Measurements from ENCODE around the gene ITPA.

Gene ITPA

DNA sequence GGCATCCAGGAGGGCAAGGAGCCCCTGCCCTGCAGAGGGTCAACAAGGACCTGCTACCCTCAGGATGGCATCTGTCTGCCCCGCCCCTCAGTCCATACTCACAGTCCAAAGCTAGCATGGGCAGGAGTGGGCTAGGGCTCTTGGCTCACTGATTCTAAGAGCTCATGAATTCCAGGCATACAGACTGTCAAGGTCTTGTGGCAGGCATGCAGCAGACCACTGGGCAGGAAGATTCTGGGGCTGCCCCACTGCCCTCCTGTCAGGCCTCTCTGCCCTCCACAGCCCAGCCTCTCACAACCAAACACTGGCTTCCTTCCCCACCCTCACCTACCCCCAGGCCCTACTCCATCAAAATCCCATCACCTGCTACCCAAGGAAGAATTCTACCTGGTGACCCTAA is 35.3 kb downstream of the ITPA start:
- Histone ChIP-seq H3K4me3 (ENCODE audit: low read depth in 1 of 2, low read length in 2 of 2) (no peak overlapping the region), H3K27me3 (ENCODE audit: low read depth, low read length) (peaks cover 11% of the 10 kb centered on the region), H3K9me3 (ENCODE audit: control insufficient read depth in 1 of 2, low read length in 2 of 2) (no peaks in the 10 kb centered on the region), H3K27ac (ENCODE audit: low read length) (no peak overlapping the region), H3K36me3 (ENCODE audit: control insufficient read depth in 1 of 2, insufficient read depth in 2 of 2, low read length in 2 of 2) (no peaks in the 10 kb centered on the region), H3K4me1 (ENCODE audit: control insufficient read depth in 1 of 2, insufficient read depth in 2 of 2, low read length in 2 of 2) (peaks cover 0 to 13% of the 10 kb centered on the region in 2 donors)

DNA sequence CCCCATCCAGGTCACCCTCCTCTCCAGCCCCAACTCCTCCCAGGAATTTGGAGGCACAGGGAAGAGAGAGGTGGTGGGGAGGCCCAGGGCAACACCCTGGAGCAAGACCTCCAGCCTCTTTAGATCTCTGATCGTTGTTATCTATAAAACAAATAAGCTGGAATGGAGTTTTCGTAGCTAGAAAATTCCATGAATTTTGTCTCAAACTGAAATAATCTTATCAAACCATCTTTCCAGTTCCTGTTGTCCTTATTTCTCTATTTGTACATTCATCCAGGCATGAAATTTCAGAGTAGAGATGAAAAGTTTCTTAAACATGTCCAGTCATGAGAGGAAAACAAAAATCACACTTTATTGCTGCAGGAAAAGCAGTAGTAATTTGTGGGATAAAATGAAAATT is 35.9 kb downstream of the ITPA start:
- H3K27ac ChIP-seq (ENCODE audit: low read length), result no peak overlapping the region
- H3K9me3 ChIP-seq (ENCODE audit: control insufficient read depth in 1 of 2, low read length in 2 of 2), result no peaks in the 10 kb centered on the region
- H3K36me3 ChIP-seq (ENCODE audit: control insufficient read depth in 1 of 2, insufficient read depth in 2 of 2, low read length in 2 of 2), result peaks cover 0 to 4% of the 10 kb centered on the region in 2 donors
- peaks cover 0 to 7% of the 10 kb centered on the region in 2 donors for H3K4me1 ChIP-seq (ENCODE audit: control insufficient read depth in 1 of 2, insufficient read depth in 2 of 2, low read length in 2 of 2)
- H3K27me3 ChIP-seq (ENCODE audit: low read depth, low read length), result peaks cover 5% of the 10 kb centered on the region
- no peak overlapping the region for H3K4me3 ChIP-seq (ENCODE audit: low read depth in 1 of 2, low read length in 2 of 2)

DNA sequence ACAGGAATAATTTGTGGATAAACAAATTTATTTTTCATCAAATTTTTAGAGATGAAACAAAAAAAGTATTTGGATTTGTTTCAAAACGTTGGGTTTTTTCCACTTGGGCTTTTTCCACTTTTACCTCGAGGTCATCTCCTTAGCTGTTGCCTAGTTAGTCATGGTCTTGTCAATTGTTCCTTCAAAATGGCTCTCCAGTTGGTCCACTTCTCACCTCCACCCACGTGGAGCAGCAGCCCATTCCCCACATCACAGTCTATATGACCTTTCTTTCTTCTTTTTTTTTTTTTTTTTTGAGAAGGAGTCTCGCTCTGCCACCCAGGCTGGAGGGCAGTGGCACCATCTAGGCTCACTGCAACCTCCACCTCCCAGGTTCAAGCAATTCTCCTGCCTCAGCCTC is 36.4 kb downstream of the ITPA start:
- H3K4me3 ChIP-seq (ENCODE audit: low read depth in 1 of 2, low read length in 2 of 2), result no peak overlapping the region
- no peak overlapping the region for H3K27ac ChIP-seq (ENCODE audit: low read length)
- H3K4me1 ChIP-seq (ENCODE audit: control insufficient read depth in 1 of 2, insufficient read depth in 2 of 2, low read length in 2 of 2), result peaks cover 0 to 7% of the 10 kb centered on the region in 2 donors
- H3K36me3 ChIP-seq (ENCODE audit: control insufficient read depth in 1 of 2, insufficient read depth in 2 of 2, low read length in 2 of 2), result peaks cover under 1 to 4% of the 10 kb centered on the region in 2 donors
- no peaks in the 10 kb centered on the region for H3K27me3 ChIP-seq (ENCODE audit: low read depth, low read length)
- no peaks in the 10 kb centered on the region for H3K9me3 ChIP-seq (ENCODE audit: control insufficient read depth in 1 of 2, low read length in 2 of 2)

DNA sequence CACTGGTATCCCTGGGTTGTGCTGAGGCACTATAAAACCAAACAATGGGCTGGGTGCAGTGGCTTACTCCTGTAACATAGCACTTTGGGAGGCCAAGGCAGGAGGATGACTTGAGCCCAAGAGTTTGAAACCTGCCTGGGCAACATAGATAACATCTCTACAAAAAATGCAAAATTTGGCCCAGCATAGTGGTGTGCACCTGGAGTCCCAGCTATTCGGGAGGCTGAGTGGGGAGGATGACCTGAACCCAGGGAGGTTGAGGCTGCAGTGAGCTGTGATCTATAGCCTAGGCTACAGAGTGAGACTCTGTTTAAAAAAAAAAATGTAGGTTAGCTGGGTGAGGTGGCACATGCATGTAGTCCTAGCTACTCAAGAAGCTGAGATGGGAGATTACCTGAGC is 37.4 kb downstream of the ITPA start:
- Histone ChIP-seq H3K4me1 (ENCODE audit: control insufficient read depth in 1 of 2, insufficient read depth in 2 of 2, low read length in 2 of 2) (peaks cover 0 to 10% of the 10 kb centered on the region in 2 donors), H3K9me3 (ENCODE audit: control insufficient read depth in 1 of 2, low read length in 2 of 2) (no peaks in the 10 kb centered on the region), H3K36me3 (ENCODE audit: control insufficient read depth in 1 of 2, insufficient read depth in 2 of 2, low read length in 2 of 2) (peaks cover 4 to 7% of the 10 kb centered on the region in 2 donors), H3K27me3 (ENCODE audit: low read depth, low read length) (no peaks in the 10 kb centered on the region), H3K4me3 (ENCODE audit: low read depth in 1 of 2, low read length in 2 of 2) (no peak overlapping the region), H3K27ac (ENCODE audit: low read length) (no peak overlapping the region)

DNA sequence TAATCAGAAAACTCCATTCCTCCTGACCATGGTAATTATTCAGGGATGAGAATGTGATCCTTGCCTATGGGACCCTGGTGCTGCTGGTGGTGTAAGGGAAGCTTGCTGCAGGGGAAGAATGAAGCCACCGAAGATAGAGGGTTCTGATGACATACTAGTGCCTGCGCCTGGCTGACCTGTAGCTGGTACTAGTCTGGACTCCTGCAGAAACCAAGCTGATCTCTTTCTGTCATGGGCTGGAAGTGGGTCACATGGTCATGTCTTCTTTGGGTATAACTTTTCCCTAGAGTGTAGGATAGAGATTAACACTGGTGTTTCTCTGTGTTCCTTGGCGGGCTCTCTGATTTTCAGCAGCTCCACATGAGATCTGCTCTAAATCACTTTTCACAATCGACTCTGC is 38.3 kb downstream of the ITPA start:
- Histone ChIP-seq H3K4me3 (ENCODE audit: low read depth in 1 of 2, low read length in 2 of 2) (no peak overlapping the region), H3K27me3 (ENCODE audit: low read depth, low read length) (no peaks in the 10 kb centered on the region), H3K9me3 (ENCODE audit: control insufficient read depth in 1 of 2, low read length in 2 of 2) (no peaks in the 10 kb centered on the region), H3K27ac (ENCODE audit: low read length) (no peak overlapping the region), H3K36me3 (ENCODE audit: control insufficient read depth in 1 of 2, insufficient read depth in 2 of 2, low read length in 2 of 2) (peaks cover 9 to 16% of the 10 kb centered on the region in 2 donors), H3K4me1 (ENCODE audit: control insufficient read depth in 1 of 2, insufficient read depth in 2 of 2, low read length in 2 of 2) (peaks cover 0 to 15% of the 10 kb centered on the region in 2 donors)

DNA sequence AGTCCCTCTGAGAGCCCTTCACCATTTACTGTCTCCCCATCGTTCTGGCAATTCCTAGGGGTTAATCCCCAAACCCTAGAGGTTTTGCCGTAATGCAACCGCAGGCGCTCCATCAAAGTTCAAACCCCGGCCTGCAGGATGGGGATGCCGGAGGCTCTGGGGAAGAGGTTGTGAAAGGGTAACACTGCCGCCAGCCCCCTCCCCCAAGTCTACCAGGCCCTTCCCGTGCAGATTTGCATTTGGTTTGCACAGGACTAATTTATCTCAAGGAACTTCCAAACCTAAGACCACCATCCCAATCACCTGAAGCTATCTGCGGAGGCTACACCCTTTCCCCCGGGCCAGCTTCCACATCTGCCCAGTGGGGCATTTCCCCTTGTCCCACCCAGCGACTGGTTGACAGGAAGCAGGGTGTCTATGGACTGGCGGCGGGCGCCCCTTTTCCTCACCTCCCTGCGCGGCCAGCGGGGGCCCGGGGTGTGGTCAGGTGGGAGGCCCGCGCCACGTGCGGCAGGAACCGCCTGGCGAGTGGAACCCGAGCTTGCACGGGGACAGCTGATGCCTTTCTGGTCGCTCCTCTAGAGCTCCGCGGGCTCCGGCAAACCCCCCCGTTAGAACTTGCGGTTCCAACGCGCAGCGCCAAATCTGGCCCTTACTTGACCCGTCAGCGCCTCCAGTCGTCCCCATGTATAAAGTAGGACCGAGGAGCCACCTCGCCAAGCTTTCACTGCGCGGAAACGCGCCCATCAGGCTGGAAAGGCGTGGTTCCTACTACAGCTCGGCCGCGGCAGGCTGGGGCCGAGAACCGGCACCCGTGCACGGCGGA is 39.1 kb downstream of the ITPA start:
- Histone ChIP-seq H3K4me3 (ENCODE audit: low read depth in 1 of 2, low read length in 2 of 2) (peak overlapping the region in 1 of 2 donors; percentile 29), H3K4me1 (ENCODE audit: control insufficient read depth in 1 of 2, insufficient read depth in 2 of 2, low read length in 2 of 2) (peaks cover 0 to 15% of the 10 kb centered on the region in 2 donors), H3K27me3 (ENCODE audit: low read depth, low read length) (no peaks in the 10 kb centered on the region), H3K27ac (ENCODE audit: low read length) (no peak overlapping the region), H3K36me3 (ENCODE audit: control insufficient read depth in 1 of 2, insufficient read depth in 2 of 2, low read length in 2 of 2) (peaks cover 12 to 23% of the 10 kb centered on the region in 2 donors), H3K9me3 (ENCODE audit: control insufficient read depth in 1 of 2, low read length in 2 of 2) (no peaks in the 10 kb centered on the region)

DNA sequence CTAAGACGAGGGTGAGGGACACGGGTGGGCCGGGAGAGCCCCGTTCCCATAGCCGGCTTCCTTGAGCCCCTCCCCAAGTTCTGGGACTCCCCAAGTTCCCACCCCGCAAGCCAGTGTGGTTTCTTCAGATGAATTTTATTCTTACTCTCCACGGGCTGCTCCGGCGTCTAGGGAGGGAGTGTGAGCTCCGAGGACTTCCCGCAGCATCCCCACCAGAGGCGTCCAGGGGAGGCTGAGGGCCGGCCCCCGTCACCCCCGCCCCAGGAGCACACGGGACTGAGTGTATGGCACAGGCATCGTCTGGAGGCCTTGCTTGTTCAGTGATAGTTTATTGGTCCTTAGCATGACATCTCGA is 39.7 kb downstream of the ITPA start:
- Histone ChIP-seq H3K9me3 (ENCODE audit: control insufficient read depth in 1 of 2, low read length in 2 of 2) (no peaks in the 10 kb centered on the region), H3K27me3 (ENCODE audit: low read depth, low read length) (no peaks in the 10 kb centered on the region), H3K4me3 (ENCODE audit: low read depth in 1 of 2, low read length in 2 of 2) (peak overlapping the region in 1 of 2 donors; percentile 29), H3K36me3 (ENCODE audit: control insufficient read depth in 1 of 2, insufficient read depth in 2 of 2, low read length in 2 of 2) (peaks cover 12 to 28% of the 10 kb centered on the region in 2 donors), H3K4me1 (ENCODE audit: control insufficient read depth in 1 of 2, insufficient read depth in 2 of 2, low read length in 2 of 2) (peaks cover 0 to 15% of the 10 kb centered on the region in 2 donors), H3K27ac (ENCODE audit: low read length) (no peak overlapping the region)

DNA sequence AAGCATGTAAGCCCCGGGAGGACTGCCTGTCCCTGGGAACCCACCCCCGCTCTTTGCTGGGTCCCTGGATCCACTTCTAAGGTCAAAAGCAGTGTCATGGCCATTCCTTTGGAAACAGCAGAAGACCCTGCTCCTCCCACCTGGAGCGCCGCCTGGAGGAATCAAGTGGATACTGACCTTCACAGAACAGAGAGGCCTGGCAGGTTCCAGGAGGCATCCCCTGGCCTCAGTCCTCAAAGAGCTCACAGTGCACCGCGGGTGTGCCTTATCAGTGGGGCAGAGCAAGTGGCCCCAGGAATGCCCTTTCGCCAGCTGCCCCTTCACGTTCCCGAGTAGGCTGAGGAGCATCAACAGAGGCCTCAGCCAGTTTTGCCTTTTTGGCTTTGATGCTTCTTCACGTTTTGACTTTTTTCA is 40.8 kb downstream of the ITPA start:
- H3K4me3 ChIP-seq (ENCODE audit: low read depth in 1 of 2, low read length in 2 of 2), result no peak overlapping the region
- H3K27me3 ChIP-seq (ENCODE audit: low read depth, low read length), result no peaks in the 10 kb centered on the region
- H3K27ac ChIP-seq (ENCODE audit: low read length), result no peak overlapping the region
- H3K9me3 ChIP-seq (ENCODE audit: control insufficient read depth in 1 of 2, low read length in 2 of 2), result no peaks in the 10 kb centered on the region
- H3K4me1 ChIP-seq (ENCODE audit: control insufficient read depth in 1 of 2, insufficient read depth in 2 of 2, low read length in 2 of 2), result peaks cover 0 to 15% of the 10 kb centered on the region in 2 donors
- peaks cover 20 to 38% of the 10 kb centered on the region in 2 donors for H3K36me3 ChIP-seq (ENCODE audit: control insufficient read depth in 1 of 2, insufficient read depth in 2 of 2, low read length in 2 of 2)

DNA sequence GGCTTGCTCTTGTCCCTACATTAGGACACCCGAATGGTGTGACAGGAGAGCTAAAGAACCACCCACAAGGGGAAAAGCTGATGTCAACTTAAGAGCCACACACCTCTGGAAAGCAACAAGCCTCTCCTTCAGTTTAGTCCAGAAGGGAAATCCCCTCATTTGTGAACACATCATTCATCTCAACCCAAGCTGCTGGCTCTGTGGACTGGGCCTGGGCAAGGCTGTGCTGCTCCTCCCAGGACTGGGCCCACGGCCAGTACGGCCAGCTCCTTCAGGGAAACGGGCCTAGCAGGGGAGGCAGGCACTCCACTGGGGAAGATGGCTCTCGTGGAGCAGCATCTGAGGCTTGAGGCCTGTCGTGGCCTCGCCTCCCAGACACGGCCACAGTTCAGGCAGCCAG is 42.5 kb downstream of the ITPA start:
- Histone ChIP-seq H3K36me3 (ENCODE audit: control insufficient read depth in 1 of 2, insufficient read depth in 2 of 2, low read length in 2 of 2) (peaks cover 36 to 55% of the 10 kb centered on the region in 2 donors), H3K27ac (ENCODE audit: low read length) (no peak overlapping the region), H3K9me3 (ENCODE audit: control insufficient read depth in 1 of 2, low read length in 2 of 2) (no peaks in the 10 kb centered on the region), H3K4me3 (ENCODE audit: low read depth in 1 of 2, low read length in 2 of 2) (no peak overlapping the region), H3K4me1 (ENCODE audit: control insufficient read depth in 1 of 2, insufficient read depth in 2 of 2, low read length in 2 of 2) (peaks cover 0 to 15% of the 10 kb centered on the region in 2 donors), H3K27me3 (ENCODE audit: low read depth, low read length) (no peaks in the 10 kb centered on the region)

DNA sequence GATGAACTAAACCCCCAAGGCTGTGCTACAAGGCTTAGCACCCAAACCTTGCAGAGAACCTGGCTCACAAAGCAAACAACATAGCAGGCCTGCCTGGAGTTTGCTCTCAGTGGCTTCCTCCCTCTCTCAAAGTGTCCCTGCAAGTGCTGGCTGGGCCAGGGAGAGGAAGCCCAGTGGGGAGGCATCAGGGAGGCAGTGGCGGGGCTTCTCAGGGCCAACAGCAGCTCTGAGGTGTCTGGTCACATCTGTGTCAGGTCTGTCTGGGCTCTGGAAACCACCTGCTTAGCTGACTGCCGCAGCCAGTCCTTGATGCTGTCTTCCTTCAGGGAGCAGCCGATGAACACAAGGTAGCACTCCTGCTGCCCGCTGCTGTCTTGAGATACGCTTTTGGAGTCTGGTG is 46.4 kb downstream of the ITPA start:
- H3K4me3 ChIP-seq (ENCODE audit: low read depth in 1 of 2, low read length in 2 of 2), result no peak overlapping the region
- H3K9me3 ChIP-seq (ENCODE audit: control insufficient read depth in 1 of 2, low read length in 2 of 2), result no peaks in the 10 kb centered on the region
- no peak overlapping the region for H3K27ac ChIP-seq (ENCODE audit: low read length)
- peaks cover 46 to 83% of the 10 kb centered on the region in 2 donors for H3K36me3 ChIP-seq (ENCODE audit: control insufficient read depth in 1 of 2, insufficient read depth in 2 of 2, low read length in 2 of 2)
- peaks cover 0 to 7% of the 10 kb centered on the region in 2 donors for H3K4me1 ChIP-seq (ENCODE audit: control insufficient read depth in 1 of 2, insufficient read depth in 2 of 2, low read length in 2 of 2)
- H3K27me3 ChIP-seq (ENCODE audit: low read depth, low read length), result no peaks in the 10 kb centered on the region

DNA sequence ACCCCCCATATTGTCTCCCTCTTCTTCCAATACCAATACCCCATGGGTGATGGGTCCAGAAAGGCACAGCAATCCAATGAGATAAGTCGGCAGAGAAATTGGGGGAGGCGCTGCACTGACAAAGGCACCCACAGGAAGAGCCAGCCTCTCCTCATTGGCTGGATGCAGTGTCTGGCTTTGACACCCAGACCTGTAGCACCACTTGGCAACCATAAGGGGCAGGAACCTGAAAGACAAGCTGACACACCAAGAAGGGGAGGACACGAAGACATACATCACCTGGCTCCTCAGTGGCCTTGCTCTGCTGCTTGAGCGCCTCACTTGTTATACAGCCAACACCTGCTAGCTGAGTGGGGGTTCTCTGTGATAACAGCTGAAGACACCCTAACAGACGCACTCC is 49.1 kb downstream of the ITPA start:
- H3K27ac ChIP-seq (ENCODE audit: low read length), result no peak overlapping the region
- no peaks in the 10 kb centered on the region for H3K4me1 ChIP-seq (ENCODE audit: control insufficient read depth in 1 of 2, insufficient read depth in 2 of 2, low read length in 2 of 2)
- no peaks in the 10 kb centered on the region for H3K27me3 ChIP-seq (ENCODE audit: low read depth, low read length)
- peaks cover 48 to 80% of the 10 kb centered on the region in 2 donors for H3K36me3 ChIP-seq (ENCODE audit: control insufficient read depth in 1 of 2, insufficient read depth in 2 of 2, low read length in 2 of 2)
- H3K9me3 ChIP-seq (ENCODE audit: control insufficient read depth in 1 of 2, low read length in 2 of 2), result no peaks in the 10 kb centered on the region
- H3K4me3 ChIP-seq (ENCODE audit: low read depth in 1 of 2, low read length in 2 of 2), result no peak overlapping the region

DNA sequence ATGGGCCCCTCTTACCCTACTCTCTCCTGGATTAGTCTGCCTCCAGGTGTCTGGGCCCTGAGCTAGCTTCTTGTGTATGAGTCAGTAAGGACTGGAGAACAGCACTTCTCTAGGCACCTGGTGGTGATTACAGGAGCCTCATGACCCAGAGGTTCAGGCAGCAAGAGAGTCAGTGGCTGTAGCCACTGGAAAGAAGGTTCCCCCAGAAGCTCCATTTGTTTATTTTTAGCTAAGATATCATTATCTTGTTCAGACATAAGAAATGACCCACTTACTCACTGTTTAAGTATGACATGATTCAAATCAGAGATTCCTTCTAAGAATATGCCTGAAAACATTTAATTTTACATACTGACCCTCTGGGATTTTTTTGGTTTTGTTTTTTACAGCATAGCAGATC is 53.3 kb downstream of the ITPA start:
- Histone ChIP-seq H3K27ac (ENCODE audit: low read length) (no peak overlapping the region), H3K27me3 (ENCODE audit: low read depth, low read length) (no peaks in the 10 kb centered on the region), H3K4me1 (ENCODE audit: control insufficient read depth in 1 of 2, insufficient read depth in 2 of 2, low read length in 2 of 2) (no peaks in the 10 kb centered on the region), H3K4me3 (ENCODE audit: low read depth in 1 of 2, low read length in 2 of 2) (no peak overlapping the region), H3K9me3 (ENCODE audit: control insufficient read depth in 1 of 2, low read length in 2 of 2) (no peaks in the 10 kb centered on the region), H3K36me3 (ENCODE audit: control insufficient read depth in 1 of 2, insufficient read depth in 2 of 2, low read length in 2 of 2) (peaks cover 39 to 69% of the 10 kb centered on the region in 2 donors)

Measured in muscle layer of duodenum (tissue), 2 donors.